ENCODE data around the gene ZNF276. TPM values are rescaled to one million over a fixed set of nuclear protein-coding genes. Genes with fewer than 3 reads are reported as not detected.

ZNF276 gene
- polyA plus RNA-seq, 1 of the 3 experiments (the other 2 are of a cell fraction) = 24.9 TPM

GRCh38 chr16:89705006-89705405 lies 16.3 kb upstream of the ZNF276 start:
- no peak for TF ChIP-seq GABPA (IDR thresholded peaks at IDR 0.05; ENCODE audit: low read depth)
- no peak for TF ChIP-seq RAD21 (IDR thresholded peaks at IDR 0.05; ENCODE audit: low read length)
- TF ChIP-seq RFX5 (IDR thresholded peaks at IDR 0.05; ENCODE audit: low read length) = no peak
- TF ChIP-seq ZBTB33 (IDR thresholded peaks at IDR 0.05; ENCODE audit: borderline replicate concordance, low read depth) = no peak
- no peak for TF ChIP-seq NRF1 (IDR thresholded peaks at IDR 0.05; ENCODE audit: low read depth, low read length)
- no peak for TF ChIP-seq SIN3A (IDR thresholded peaks at IDR 0.05; ENCODE audit: borderline replicate concordance, low read depth, low read length)
- TF ChIP-seq SMC3 (IDR thresholded peaks at IDR 0.05; ENCODE audit: low read depth, low read length) = no peak
- TF ChIP-seq, protein P1, sequence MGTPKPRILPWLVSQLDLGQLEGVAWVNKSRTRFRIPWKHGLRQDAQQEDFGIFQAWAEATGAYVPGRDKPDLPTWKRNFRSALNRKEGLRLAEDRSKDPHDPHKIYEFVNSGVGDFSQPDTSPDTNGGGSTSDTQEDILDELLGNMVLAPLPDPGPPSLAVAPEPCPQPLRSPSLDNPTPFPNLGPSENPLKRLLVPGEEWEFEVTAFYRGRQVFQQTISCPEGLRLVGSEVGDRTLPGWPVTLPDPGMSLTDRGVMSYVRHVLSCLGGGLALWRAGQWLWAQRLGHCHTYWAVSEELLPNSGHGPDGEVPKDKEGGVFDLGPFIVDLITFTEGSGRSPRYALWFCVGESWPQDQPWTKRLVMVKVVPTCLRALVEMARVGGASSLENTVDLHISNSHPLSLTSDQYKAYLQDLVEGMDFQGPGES (IDR thresholded peaks at IDR 0.05; ENCODE audit: low read depth, low read length) = no peak
- no peak for TF ChIP-seq EP300 (IDR thresholded peaks at IDR 0.05; ENCODE audit: borderline replicate concordance in 1 of 2, low read depth in 1 of 2, low read length in 1 of 2)
- TF ChIP-seq RCOR1 (IDR thresholded peaks at IDR 0.05; ENCODE audit: low read length) = no peak
- TF ChIP-seq USF2 (IDR thresholded peaks at IDR 0.05; ENCODE audit: borderline replicate concordance, low read depth, low read length) = no peak
- TF ChIP-seq TAF1 (IDR thresholded peaks at IDR 0.05; ENCODE audit: borderline replicate concordance, low read depth, low read length) = no peak
- no peak for TF ChIP-seq CHD2 (IDR thresholded peaks at IDR 0.05; ENCODE audit: low read length, partially characterized antibody)
- TF ChIP-seq YY1 (IDR thresholded peaks at IDR 0.05; ENCODE audit: low read depth) = no peak
- no peak for TF ChIP-seq GATA2 (CRISPR knock-in tag; IDR thresholded peaks at IDR 0.05)
- TF ChIP-seq, protein P2, sequence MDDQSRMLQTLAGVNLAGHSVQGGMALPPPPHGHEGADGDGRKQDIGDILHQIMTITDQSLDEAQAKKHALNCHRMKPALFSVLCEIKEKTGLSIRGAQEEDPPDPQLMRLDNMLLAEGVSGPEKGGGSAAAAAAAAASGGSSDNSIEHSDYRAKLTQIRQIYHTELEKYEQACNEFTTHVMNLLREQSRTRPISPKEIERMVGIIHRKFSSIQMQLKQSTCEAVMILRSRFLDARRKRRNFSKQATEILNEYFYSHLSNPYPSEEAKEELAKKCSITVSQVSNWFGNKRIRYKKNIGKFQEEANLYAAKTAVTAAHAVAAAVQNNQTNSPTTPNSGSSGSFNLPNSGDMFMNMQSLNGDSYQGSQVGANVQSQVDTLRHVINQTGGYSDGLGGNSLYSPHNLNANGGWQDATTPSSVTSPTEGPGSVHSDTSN (IDR thresholded peaks at IDR 0.05) = no peak
- no peak for TF ChIP-seq ELF1 (IDR thresholded peaks at IDR 0.05)
- peaks cover 4% of the 10 kb centered on the region; the same call in 1 of the 2 replicates for H4K20me1 ChIP-seq (ENCODE audit: insufficient read depth)
- WGBS (ENCODE audit: low lambda C conversion rate) = 54% methylated on average over 12 of the region's 15 CpGs

More at GRCh38 chr16:89705006-89705405, 16.3 kb upstream of the ZNF276 start:
- Histone ChIP-seq H3K36me3 (replicated peaks in 1 of 2; ENCODE audit: control insufficient read depth in 1 of 2, insufficient read depth in 2 of 2, low read length in 1 of 2) (no peaks in the 10 kb centered on the region), H2AFZ (ENCODE audit: low read depth) (no peak overlapping the region), H3K79me2 (ENCODE audit: insufficient read depth) (no peaks in the 10 kb centered on the region), H3K4me1 (ENCODE audit: control insufficient read depth in 1 of 2, insufficient read depth in 2 of 2, low read depth in 1 of 2, low read length in 1 of 2) (peaks cover 6 to 12% of the 10 kb centered on the region in 2 experiments; a peak in 2 of 4 replicates), H3K9me2 (no peaks in the 10 kb centered on the region), H3K4me2 (no peak overlapping the region), H3K4me3 (ENCODE audit: low read depth in 2 of 2, low read length in 1 of 2) (no peak overlapping the region), H3K27ac (ENCODE audit: low read depth in 2 of 2, low read length in 1 of 2) (no peak overlapping the region), H3K27me3 (ENCODE audit: insufficient read depth) (no peaks in the 10 kb centered on the region), H3K9me3 (no peaks in the 10 kb centered on the region), H3F3A (replicated peaks; ENCODE audit: insufficient read depth) (peaks cover 13% of the 10 kb centered on the region), H3K9ac (no peak overlapping the region)
- ChIA-PET CTCF (interaction anchor here (1.0 to 2.3 kb wide), 6 partner anchors 19 to 218 kb away, joined by 3 to 22 read pairs (median 10); partner anchors contain the start of gene TUBB3), POLR2A (interaction anchor here (1.5 kb wide), 1 partner anchor 217 kb away, joined by 7 read pairs; no protein-coding TSS in a partner anchor)
- DNase-seq = no peak

Measured in SK-N-SH (cell line).